Measurements from ENCODE around the gene MAEA.
A peak's percentile ranks its signal among the peaks of the same experiment; 100 is the strongest.

The MAEA gene

DNA sequence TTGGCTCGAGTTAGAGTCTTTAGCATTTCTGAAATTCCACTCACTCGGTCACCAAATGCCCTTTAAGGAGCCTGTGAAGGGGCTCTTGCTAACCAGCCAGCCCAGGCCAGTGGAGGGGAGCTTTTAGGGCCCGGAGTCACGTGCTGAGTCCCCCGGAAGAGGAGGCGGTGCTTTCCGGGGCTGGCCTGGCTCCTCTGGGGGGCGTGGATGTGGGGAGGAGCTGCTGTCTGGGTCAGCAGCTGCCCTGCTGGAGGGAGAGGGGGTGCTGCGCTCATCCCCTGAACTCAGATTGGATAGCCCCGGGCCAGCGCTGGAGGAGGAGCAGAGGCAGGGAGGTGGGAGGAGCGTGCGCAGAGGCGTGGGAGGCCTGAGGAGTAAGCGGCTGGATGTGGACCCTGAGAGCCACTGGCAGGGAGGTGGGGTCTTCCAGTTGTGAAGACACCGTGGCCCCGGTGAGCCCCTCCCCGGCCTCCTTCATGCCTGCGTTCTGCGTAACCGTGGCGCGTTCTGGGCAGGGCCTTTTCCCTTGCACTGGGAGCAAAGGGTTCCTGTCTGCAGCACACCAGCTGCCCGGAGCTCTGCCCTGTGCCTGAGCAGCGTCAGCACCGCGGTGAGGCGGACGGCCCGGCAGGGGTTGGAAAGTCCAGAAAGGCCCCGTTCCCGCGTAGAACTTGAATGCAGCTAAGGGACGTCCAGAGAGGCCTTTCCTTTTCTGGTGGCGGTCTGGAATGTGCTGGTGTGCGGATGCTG lies 19.7 kb downstream of the MAEA start:
- H4K91ac ChIP-seq (ENCODE audit: low read length) = peak overlapping the region; percentile 46
- no peaks in the 10 kb centered on the region for H3K27me3 ChIP-seq (ENCODE audit: control insufficient read depth in 1 of 2, insufficient read depth in 1 of 2, low read length in 2 of 2)
- peak overlapping the region; percentile 73 for H4K8ac ChIP-seq (ENCODE audit: low read length)
- H2BK12ac ChIP-seq (ENCODE audit: low read length in 2 of 2) = no peak overlapping the region
- H3K36me3 ChIP-seq (ENCODE audit: control insufficient read depth in 1 of 2, insufficient read depth in 2 of 2, low read depth in 1 of 2, low read length in 2 of 2) = peaks cover 44 to 55% of the 10 kb centered on the region in 2 experiments
- peak overlapping the region; percentile 23 for H2AK5ac ChIP-seq (ENCODE audit: low read length, severe bottlenecking)
- H3K23ac ChIP-seq (ENCODE audit: low read length in 2 of 2) = no peak overlapping the region
- peak overlapping the region; percentile 71 for H2BK5ac ChIP-seq (ENCODE audit: low read depth, low read length, poor library complexity, severe bottlenecking)
- H3K27ac ChIP-seq (ENCODE audit: low read length, poor library complexity, severe bottlenecking) = peak overlapping the region; percentile 88
- no peak overlapping the region for H2BK120ac ChIP-seq (ENCODE audit: low read depth, low read length)
- peak overlapping the region; percentile 85 for H3K9ac ChIP-seq (ENCODE audit: low read length)
- peak; percentile 96 for DNase-seq
- H3K4ac ChIP-seq (ENCODE audit: low read depth in 1 of 2, low read length in 2 of 2) = peak overlapping the region; percentile 18 to 60
- WGBS = 15% methylated on average over 35 of the region's 36 CpGs
- no peaks in the 10 kb centered on the region for H3K9me3 ChIP-seq (ENCODE audit: control insufficient read depth, low read length)
- H3K18ac ChIP-seq (ENCODE audit: low read depth in 1 of 2, low read length in 2 of 2) = peak overlapping the region; percentile 52 to 84
- peaks cover 26% of the 10 kb centered on the region for H3K79me1 ChIP-seq (replicated peaks; ENCODE audit: low read length, poor library complexity, severe bottlenecking)
- no peak overlapping the region for H2AFZ ChIP-seq (ENCODE audit: low read depth, low read length)
- no peak overlapping the region for H3K14ac ChIP-seq (ENCODE audit: low read length in 2 of 2)
- peaks cover 29% of the 10 kb centered on the region for H3K4me1 ChIP-seq (ENCODE audit: control insufficient read depth, insufficient read depth, low read depth, low read length)
- H2BK15ac ChIP-seq (ENCODE audit: low read depth, poor library complexity, severe bottlenecking) = no peak overlapping the region
- peak overlapping the region; percentile 45 to 80 for H3K4me3 ChIP-seq (ENCODE audit: insufficient read depth in 1 of 2, low read depth in 1 of 2, low read length in 2 of 2)
- peak overlapping the region; percentile 72 for H3K4me2 ChIP-seq (ENCODE audit: low read length, poor library complexity, severe bottlenecking)

DNA sequence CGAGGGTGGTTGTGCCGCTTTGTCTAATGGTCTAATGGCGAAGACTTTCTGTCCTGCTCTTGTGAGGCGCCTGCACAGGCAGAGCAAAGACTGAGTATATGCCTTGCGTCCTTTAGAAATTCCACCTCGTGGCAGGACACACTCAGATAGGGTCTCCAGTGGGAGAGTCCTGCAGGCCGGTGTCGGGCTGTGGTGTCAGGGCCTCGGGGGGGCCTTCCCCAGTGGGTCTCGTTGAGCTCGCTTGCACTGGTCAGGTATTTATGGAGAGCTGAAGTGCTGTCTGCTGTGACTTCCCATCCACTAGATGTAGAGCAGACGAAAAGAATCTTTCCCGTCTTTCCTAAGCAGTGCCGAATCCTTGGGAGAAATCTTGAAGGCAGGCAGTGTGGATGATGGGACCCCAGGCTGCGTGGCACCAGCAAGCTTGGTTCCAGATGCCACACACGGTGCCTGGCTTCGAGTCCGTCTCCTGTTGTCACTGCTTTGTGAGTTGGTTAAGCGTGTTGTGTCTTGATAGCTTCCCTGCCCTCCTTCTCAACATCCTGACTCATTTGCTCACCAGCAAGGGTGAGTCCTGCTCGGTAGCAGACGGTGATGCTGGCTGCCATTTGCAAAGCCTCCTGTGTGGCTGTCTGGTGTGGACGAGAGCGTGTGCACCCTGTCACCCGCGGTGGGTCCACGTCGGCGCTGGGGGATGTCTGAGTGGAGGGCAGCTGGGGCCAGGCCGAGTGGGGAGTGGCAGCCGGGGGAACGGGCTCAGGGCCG lies 20.5 kb downstream of the MAEA start:
- H2AFZ ChIP-seq (ENCODE audit: low read depth, low read length) = no peak overlapping the region
- H3K27ac ChIP-seq (ENCODE audit: low read length, poor library complexity, severe bottlenecking) = peak overlapping the region; percentile 88
- peak overlapping the region; percentile 28 for H4K8ac ChIP-seq (ENCODE audit: low read length)
- peaks cover 27% of the 10 kb centered on the region for H3K4me1 ChIP-seq (ENCODE audit: control insufficient read depth, insufficient read depth, low read depth, low read length)
- H3K27me3 ChIP-seq (ENCODE audit: control insufficient read depth in 1 of 2, insufficient read depth in 1 of 2, low read length in 2 of 2) = no peaks in the 10 kb centered on the region
- H3K9ac ChIP-seq (ENCODE audit: low read length) = peak overlapping the region; percentile 85
- H3K4me3 ChIP-seq (ENCODE audit: insufficient read depth in 1 of 2, low read depth in 1 of 2, low read length in 2 of 2) = peak overlapping the region; percentile 45 to 80
- no peak overlapping the region for H3K14ac ChIP-seq (ENCODE audit: low read length in 2 of 2)
- no peak overlapping the region for H3K23ac ChIP-seq (ENCODE audit: low read length in 2 of 2)
- no peak overlapping the region for H2BK15ac ChIP-seq (ENCODE audit: low read depth, poor library complexity, severe bottlenecking)
- H3K18ac ChIP-seq (ENCODE audit: low read depth in 1 of 2, low read length in 2 of 2) = peak overlapping the region; percentile 29 to 74
- peak overlapping the region in 1 of 2 experiments; percentile 18 for H3K4ac ChIP-seq (ENCODE audit: low read depth in 1 of 2, low read length in 2 of 2)
- H3K36me3 ChIP-seq (ENCODE audit: control insufficient read depth in 1 of 2, insufficient read depth in 2 of 2, low read depth in 1 of 2, low read length in 2 of 2) = peaks cover 51 to 61% of the 10 kb centered on the region in 2 experiments
- no peak overlapping the region for H2BK12ac ChIP-seq (ENCODE audit: low read length in 2 of 2)
- DNase-seq = no peak
- WGBS = 92% methylated on average over 32 of the region's 32 CpGs
- H2AK5ac ChIP-seq (ENCODE audit: low read length, severe bottlenecking) = no peak overlapping the region
- peak overlapping the region; percentile 46 for H4K91ac ChIP-seq (ENCODE audit: low read length)
- no peaks in the 10 kb centered on the region for H3K9me3 ChIP-seq (ENCODE audit: control insufficient read depth, low read length)
- H2BK5ac ChIP-seq (ENCODE audit: low read depth, low read length, poor library complexity, severe bottlenecking) = no peak overlapping the region
- H3K79me1 ChIP-seq (replicated peaks; ENCODE audit: low read length, poor library complexity, severe bottlenecking) = peaks cover 28% of the 10 kb centered on the region
- no peak overlapping the region for H2BK120ac ChIP-seq (ENCODE audit: low read depth, low read length)
- peak overlapping the region; percentile 72 for H3K4me2 ChIP-seq (ENCODE audit: low read length, poor library complexity, severe bottlenecking)

DNA sequence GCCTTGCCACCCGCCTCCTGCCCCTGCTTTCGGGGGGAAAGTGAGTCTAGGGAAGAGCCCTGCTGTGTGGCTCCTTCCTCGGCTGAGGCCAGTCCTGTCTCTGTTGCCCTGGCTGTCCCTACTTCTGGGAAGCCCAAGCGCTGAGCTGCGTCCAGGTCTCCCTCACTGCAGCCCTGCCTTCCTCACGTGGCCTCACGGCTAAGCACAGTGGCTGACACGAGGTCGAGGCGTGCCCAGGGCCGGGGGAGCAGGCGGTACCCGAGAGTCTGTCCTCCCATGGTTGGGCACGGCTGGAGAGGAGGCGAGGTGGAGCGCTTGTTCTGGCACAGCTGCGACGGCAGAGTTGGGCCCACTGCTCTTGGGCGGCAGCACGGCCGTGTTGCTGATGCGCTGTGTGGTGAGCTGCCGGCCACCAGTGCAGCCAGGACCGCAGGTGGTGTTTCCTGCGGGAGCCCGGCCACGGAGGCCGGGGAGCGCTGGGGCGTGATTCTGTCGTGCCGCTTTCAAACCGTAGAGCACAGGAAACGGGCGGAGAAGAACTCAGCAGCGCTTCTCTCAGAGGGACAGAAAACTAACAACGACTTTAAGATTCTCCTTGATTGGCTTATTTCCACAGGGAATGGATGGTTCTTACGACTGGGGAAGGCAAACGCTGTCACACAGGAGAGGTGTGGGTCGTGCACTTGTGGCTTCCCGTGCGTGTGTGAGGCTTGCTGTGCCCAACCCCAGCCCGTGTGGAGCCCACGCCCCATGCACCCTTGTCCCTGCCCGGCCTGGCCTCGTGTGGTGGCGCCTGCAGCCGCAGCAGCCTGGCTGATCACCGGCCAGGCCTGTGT lies 21.3 kb downstream of the MAEA start:
- Histone ChIP-seq H2AK5ac (ENCODE audit: low read length, severe bottlenecking) (no peak overlapping the region), H3K4me3 (ENCODE audit: insufficient read depth in 1 of 2, low read depth in 1 of 2, low read length in 2 of 2) (peak overlapping the region in 1 of 2 experiments; percentile 80), H3K18ac (ENCODE audit: low read depth in 1 of 2, low read length in 2 of 2) (no peak overlapping the region), H4K8ac (ENCODE audit: low read length) (no peak overlapping the region), H4K91ac (ENCODE audit: low read length) (no peak overlapping the region), H2BK120ac (ENCODE audit: low read depth, low read length) (no peak overlapping the region), H2BK15ac (ENCODE audit: low read depth, poor library complexity, severe bottlenecking) (no peak overlapping the region), H3K14ac (ENCODE audit: low read length in 2 of 2) (no peak overlapping the region), H3K4me1 (ENCODE audit: control insufficient read depth, insufficient read depth, low read depth, low read length) (peaks cover 27% of the 10 kb centered on the region), H3K36me3 (ENCODE audit: control insufficient read depth in 1 of 2, insufficient read depth in 2 of 2, low read depth in 1 of 2, low read length in 2 of 2) (peaks cover 49 to 61% of the 10 kb centered on the region in 2 experiments), H2BK12ac (ENCODE audit: low read length in 2 of 2) (no peak overlapping the region), H3K9me3 (ENCODE audit: control insufficient read depth, low read length) (no peaks in the 10 kb centered on the region), H3K79me1 (replicated peaks; ENCODE audit: low read length, poor library complexity, severe bottlenecking) (peaks cover 28% of the 10 kb centered on the region), H3K4me2 (ENCODE audit: low read length, poor library complexity, severe bottlenecking) (no peak overlapping the region), H3K23ac (ENCODE audit: low read length in 2 of 2) (no peak overlapping the region), H3K27me3 (ENCODE audit: control insufficient read depth in 1 of 2, insufficient read depth in 1 of 2, low read length in 2 of 2) (no peaks in the 10 kb centered on the region), H3K4ac (ENCODE audit: low read depth in 1 of 2, low read length in 2 of 2) (no peak overlapping the region), H2BK5ac (ENCODE audit: low read depth, low read length, poor library complexity, severe bottlenecking) (no peak overlapping the region), H3K27ac (ENCODE audit: low read length, poor library complexity, severe bottlenecking) (no peak overlapping the region), H2AFZ (ENCODE audit: low read depth, low read length) (no peak overlapping the region), H3K9ac (ENCODE audit: low read length) (no peak overlapping the region)
- DNase-seq = no peak
- 97% methylated on average over 49 of the region's 49 CpGs for WGBS

Measured in mesenchymal stem cell (in vitro differentiated cells and primary cell).